IPS DF 6.9 (cell line): ENCODE results near the gene ZNF691.

ENCODE experiments used
- DNase-seq: peaks from one replicate; pipeline ENCODE4 v3.0.0-alpha.2; 2013; ENCODE audit warnings: low read depth, low spot score
- H3K27ac ChIP-seq: one replicate; pipeline ENCODE4 v1.5.1; 2013; ENCODE audit warnings: low read length, control low read depth
- H3K27me3 ChIP-seq: 2 replicates; pipeline ENCODE4 v1.6.1; 2013; ENCODE audit warnings: mild to moderate bottlenecking, low read length; ENCODE audit not compliant: control insufficient read depth, insufficient read depth
- H3K36me3 ChIP-seq: 2 replicates; pipeline ENCODE4 v1.6.1; 2013; ENCODE audit warnings: low read length; ENCODE audit not compliant: control insufficient read depth, insufficient read depth
- H3K4me1 ChIP-seq: 2 replicates; pipeline ENCODE4 v1.6.1; 2013; ENCODE audit warnings: low read length; ENCODE audit not compliant: control insufficient read depth, insufficient read depth
- H3K4me3 ChIP-seq: 2 replicates; pipeline ENCODE4 v1.5.1; 2013; ENCODE audit warnings: mild to moderate bottlenecking, low read length
- H3K9me3 ChIP-seq: 2 replicates; pipeline ENCODE4 v1.6.1; 2013; ENCODE audit warnings: low read length, inconsistent platforms; ENCODE audit not compliant: control insufficient read depth, insufficient read depth
- WGBS: extraction: QIAGEN DNeasy Blood & Tissue Kit; methylation state at CpG from one replicate; pipeline ENCODE4 v1.1.7; 2013; ENCODE audit warnings: mixed read lengths, missing lambda C conversion rate; ENCODE audit not compliant: insufficient read length, insufficient coverage; 5-methylcytosine and 5-hydroxymethylcytosine counted together

Gene ZNF691

DNA sequence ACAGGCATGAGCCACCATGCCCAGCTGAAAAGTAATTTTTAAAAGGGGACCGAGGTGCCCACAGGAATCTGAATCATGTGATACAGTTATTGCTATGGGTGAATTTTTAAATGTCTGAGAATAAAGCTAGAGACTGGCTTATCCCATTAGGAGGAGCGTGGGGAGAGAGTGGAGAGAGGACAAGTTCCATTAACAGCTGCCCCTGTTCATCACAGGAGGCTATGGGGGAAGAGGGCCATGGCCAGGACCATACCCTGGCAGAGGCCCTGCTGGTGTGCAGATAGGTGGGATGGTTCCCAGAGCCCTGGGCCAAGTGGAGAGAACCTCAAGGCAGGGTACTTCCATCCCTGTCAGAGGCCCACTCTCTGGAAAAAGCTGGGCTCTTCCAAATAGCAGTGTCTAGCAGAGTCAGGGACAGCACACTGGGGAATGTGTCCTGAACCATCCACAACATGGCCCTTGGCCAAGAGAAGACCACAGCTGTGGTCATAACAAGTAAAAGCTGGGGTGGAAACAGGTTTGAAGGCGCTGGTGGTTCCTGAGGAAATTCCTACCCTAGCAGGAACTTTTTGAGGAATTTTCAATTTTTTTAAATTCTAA lies 13.7 kb upstream of the ZNF691 start:
- Histone ChIP-seq H3K27ac (no peak overlapping the region), H3K4me3 (no peak overlapping the region), H3K36me3 (no peaks in the 10 kb centered on the region), H3K27me3 (no peaks in the 10 kb centered on the region), H3K4me1 (no peaks in the 10 kb centered on the region), H3K9me3 (no peaks in the 10 kb centered on the region)
- no CpG with 5 or more reads among the region's 3 CpGs for WGBS
- DNase-seq: no peak

DNA sequence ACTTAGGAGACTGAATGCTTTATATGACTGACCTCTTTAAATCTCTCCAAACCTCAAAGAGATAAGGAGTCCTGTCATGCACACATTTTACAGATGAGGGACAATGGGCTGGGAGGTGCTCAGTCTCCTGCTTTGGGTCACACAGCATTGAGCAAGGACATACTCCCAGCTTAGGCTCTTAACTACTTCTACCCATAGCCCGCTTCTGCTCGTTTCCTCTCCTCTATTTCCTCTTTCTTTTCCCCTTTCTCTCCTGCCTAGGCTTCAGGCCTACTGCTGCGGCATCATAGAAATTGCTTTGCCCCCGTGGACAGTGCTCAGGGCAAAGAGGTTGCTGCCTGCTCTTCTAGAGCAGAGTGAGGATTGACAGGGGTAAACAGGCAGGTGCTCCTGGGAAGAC lies 12.4 kb upstream of the ZNF691 start:
- H3K4me1 ChIP-seq: no peaks in the 10 kb centered on the region
- no peaks in the 10 kb centered on the region for H3K27me3 ChIP-seq
- no peak overlapping the region for H3K27ac ChIP-seq
- H3K9me3 ChIP-seq: no peaks in the 10 kb centered on the region
- H3K36me3 ChIP-seq: no peaks in the 10 kb centered on the region
- WGBS: no CpG with 5 or more reads among the region's 4 CpGs
- no peak overlapping the region for H3K4me3 ChIP-seq
- no peak for DNase-seq

DNA sequence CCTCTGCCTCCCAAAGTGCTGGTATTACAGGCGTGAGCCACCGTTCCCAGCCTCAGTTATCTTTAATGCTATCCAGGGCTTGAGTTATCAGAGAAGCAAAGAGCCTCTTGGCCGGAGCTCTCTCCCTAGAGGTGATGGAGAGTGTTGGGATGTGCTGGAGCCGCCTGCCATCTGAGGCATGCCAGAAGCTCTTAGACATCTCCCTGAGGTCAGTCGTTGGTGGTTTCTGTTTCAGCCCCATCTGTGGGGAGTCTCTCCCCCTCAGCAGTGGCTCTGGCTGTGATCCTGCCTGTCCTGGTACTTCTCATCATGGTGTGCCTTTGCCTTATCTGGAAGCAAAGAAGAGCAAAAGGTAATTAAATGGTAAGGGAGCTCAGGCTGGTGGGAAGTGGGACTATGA lies 11.6 kb upstream of the ZNF691 start:
- no peaks in the 10 kb centered on the region for H3K27me3 ChIP-seq
- no peak overlapping the region for H3K4me3 ChIP-seq
- no peaks in the 10 kb centered on the region for H3K9me3 ChIP-seq
- WGBS: no CpG with 5 or more reads among the region's 5 CpGs
- no peaks in the 10 kb centered on the region for H3K4me1 ChIP-seq
- DNase-seq: no peak
- no peaks in the 10 kb centered on the region for H3K36me3 ChIP-seq
- H3K27ac ChIP-seq: no peak overlapping the region

DNA sequence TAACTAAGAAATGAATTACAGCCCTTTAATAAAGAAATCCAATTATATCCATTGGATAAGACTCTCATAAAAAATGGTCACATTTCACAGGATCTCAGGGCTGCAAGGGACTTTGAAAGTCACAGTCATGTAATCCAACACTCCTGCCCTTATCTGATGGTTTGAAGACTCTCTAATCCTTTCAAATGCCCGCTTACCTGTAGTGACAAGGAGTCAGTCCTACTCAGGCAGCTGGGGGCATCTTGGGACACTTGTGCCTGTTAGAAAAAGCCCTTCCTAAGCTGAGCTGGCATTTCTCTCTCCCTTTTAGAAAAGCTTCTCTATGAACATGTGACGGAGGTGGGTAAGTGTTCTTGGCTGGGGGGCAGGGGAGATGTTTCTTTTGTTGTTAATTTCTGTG lies 11.0 kb upstream of the ZNF691 start:
- Histone ChIP-seq H3K27ac (no peak overlapping the region), H3K4me3 (no peak overlapping the region), H3K36me3 (no peaks in the 10 kb centered on the region), H3K27me3 (no peaks in the 10 kb centered on the region), H3K4me1 (no peaks in the 10 kb centered on the region), H3K9me3 (no peaks in the 10 kb centered on the region)
- WGBS: no CpG with 5 or more reads among the region's 2 CpGs
- DNase-seq: no peak

DNA sequence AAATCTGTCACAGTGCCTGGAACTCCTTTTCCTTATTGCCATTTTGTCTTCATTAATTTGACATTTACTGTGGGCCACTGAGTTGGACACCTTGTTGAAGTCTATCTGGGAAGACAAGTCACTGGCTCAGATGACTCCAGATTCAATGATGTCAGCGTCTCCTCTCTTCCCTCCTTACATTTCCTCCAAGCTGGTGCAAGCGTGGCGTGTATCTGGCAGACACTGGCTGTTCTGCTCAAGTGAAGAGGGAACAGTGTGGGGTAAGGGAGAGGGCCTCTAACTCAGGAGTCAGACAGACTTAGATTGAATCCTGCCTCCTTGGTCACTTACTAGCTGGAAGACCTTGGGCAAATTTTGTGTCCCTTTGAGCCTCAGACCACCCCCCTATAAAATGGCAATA lies 8.7 kb upstream of the ZNF691 start:
- Histone ChIP-seq H3K4me1 (no peaks in the 10 kb centered on the region), H3K27me3 (no peaks in the 10 kb centered on the region), H3K27ac (no peak overlapping the region), H3K9me3 (no peaks in the 10 kb centered on the region), H3K36me3 (no peaks in the 10 kb centered on the region), H3K4me3 (no peak overlapping the region)
- no peak for DNase-seq
- WGBS: no CpG with 5 or more reads among the region's 3 CpGs

DNA sequence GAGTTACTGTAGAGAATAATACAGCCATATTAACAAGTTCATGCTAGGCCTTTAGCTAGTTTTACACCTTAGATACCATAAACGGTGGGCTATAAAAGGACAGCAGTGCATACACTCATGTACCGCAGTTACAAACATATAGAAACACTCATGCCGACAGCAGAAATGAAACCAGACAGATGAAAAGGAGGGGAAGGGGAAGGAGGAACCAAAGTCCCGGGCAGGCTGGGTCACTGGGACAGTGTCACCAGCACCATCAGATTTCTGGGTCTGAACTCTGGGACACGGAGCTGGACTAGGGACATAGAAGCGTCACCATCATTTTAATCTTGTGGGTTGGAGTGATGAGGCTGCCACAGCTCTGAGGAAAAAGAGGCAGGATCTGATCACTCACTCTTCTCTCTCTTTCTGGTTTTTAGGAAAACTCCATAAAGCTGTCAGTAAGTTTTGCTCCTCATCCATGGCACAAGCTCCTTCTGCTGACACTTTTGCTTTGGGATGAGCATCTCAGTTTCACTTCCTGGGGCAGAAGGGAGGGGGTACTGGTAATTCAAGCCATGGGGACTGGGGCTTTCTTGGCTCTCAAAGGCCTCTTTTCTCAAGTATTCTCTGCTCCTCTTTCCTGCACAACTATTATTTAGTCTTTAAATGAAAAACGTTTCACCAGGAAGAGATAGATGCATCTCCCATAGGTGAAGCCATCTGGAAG lies 7.8 kb upstream of the ZNF691 start:
- no peaks in the 10 kb centered on the region for H3K27me3 ChIP-seq
- WGBS: no CpG with 5 or more reads among the region's 7 CpGs
- H3K9me3 ChIP-seq: no peaks in the 10 kb centered on the region
- H3K4me3 ChIP-seq: no peak overlapping the region
- H3K4me1 ChIP-seq: no peaks in the 10 kb centered on the region
- DNase-seq: no peak
- H3K27ac ChIP-seq: no peak overlapping the region
- no peaks in the 10 kb centered on the region for H3K36me3 ChIP-seq

DNA sequence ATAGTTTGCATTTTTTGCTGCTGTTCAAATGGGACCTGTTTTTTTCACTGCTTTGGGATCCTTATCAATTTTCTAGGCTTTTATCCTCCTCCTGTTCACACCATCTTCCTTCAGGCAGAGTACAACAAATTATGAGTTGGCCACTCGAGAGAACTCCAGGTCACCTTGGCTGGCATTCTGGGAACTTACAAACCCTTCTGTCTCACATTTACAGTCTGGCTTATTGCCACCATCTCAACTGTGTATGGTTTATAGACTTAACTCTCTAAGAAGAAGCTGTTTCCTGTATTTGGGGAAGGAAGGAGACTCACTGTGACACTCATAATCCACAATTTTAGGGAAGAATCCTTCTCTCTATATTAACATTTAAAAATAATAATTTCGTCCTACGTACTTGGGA lies 5.4 kb upstream of the ZNF691 start:
- no peaks in the 10 kb centered on the region for H3K9me3 ChIP-seq
- H3K27me3 ChIP-seq: no peaks in the 10 kb centered on the region
- no peak overlapping the region for H3K27ac ChIP-seq
- H3K36me3 ChIP-seq: no peaks in the 10 kb centered on the region
- H3K4me3 ChIP-seq: no peak overlapping the region
- no peak for DNase-seq
- no peaks in the 10 kb centered on the region for H3K4me1 ChIP-seq
- no CpG with 5 or more reads among the region's 3 CpGs for WGBS

DNA sequence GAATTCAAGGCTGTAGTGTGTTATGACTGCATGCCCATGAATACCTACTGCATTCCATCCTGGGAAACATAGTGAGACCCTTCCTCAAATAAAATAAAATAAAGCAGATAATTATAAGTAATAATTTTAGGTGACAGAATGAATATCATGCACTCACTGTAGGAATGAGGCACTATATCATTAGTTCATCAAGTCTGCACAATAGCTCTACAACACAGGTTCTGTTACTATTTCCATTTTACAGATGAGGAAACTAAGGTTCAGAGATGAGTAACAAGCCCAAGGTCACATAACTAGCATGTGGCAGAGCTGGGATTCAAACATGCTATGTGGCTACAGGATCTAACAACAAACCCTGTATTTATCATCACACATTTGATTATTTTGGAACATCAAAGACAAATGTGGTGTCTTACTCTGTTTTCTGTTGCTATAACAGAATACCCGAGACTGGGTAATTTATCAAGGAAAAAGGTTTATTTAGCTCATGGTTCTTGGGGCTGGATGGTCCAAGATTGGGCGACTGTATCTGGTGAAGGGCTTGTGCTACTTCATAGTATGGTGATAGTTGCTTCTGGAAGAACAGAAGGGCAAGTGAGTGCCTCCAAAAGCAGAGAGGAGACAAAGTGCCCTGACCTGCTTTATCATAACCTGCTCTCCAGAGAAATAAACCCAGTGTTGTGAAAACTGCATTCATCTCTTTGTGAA lies 4.8 kb upstream of the ZNF691 start:
- no peaks in the 10 kb centered on the region for H3K9me3 ChIP-seq
- H3K4me1 ChIP-seq: no peaks in the 10 kb centered on the region
- no CpG with 5 or more reads among the region's 2 CpGs for WGBS
- H3K36me3 ChIP-seq: no peaks in the 10 kb centered on the region
- DNase-seq: no peak
- H3K27ac ChIP-seq: no peak overlapping the region
- no peak overlapping the region for H3K4me3 ChIP-seq
- H3K27me3 ChIP-seq: no peaks in the 10 kb centered on the region

DNA sequence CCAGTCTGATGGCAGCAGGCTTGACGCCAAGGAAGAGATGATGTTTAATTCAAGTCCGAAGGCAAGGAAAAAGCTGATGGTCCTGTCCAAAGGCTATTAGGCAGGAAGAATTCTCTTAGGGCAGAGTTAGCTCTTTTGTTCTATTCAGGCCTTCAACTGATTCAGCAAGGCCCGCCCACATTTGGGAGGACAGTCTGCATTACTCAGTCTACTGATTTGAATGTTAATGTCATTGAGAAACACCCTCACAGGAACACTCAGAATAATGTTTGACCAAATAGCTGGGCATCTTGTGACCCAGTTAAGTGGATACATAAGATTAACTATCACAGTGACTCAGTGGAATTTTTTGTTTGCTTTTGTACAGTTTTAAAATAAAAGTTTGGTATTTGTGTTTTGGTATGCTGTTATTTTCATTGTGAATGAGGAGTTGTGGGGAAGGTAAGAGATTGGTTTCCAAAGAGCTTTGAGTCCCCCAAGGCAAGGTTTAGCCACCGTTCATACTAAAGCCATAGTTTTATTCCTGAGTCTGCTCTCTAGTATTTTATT lies 1.7 kb upstream of the ZNF691 start:
- Histone ChIP-seq H3K27ac (no peak overlapping the region), H3K36me3 (no peaks in the 10 kb centered on the region), H3K9me3 (no peaks in the 10 kb centered on the region), H3K4me3 (no peak overlapping the region), H3K4me1 (peaks cover 2% of the 10 kb centered on the region; the same call in 1 of the 2 replicates), H3K27me3 (no peaks in the 10 kb centered on the region)
- DNase-seq: no peak
- no CpG with 5 or more reads among the region's 4 CpGs for WGBS

DNA sequence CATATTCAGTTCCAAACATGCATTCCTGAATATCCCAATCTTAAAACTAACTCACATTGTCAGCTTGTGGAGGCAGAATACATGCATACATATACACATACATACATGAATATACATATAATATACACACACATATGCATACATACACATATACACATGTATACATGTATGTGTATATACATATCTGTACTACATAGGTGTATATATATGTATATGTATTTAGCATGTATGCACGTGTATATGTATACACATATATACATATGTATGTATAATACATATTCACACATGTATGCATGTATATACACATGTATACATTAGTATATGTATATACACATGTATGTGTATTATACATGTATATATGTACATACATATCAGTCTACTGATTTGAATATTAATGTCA lies 1.2 kb upstream of the ZNF691 start:
- no peak for DNase-seq
- H3K27me3 ChIP-seq: no peaks in the 10 kb centered on the region
- no peak overlapping the region for H3K4me3 ChIP-seq
- no peak overlapping the region for H3K27ac ChIP-seq
- no CpG with 5 or more reads among the region's 1 CpG for WGBS
- peaks cover 2% of the 10 kb centered on the region; the same call in 1 of the 2 replicates for H3K4me1 ChIP-seq
- H3K9me3 ChIP-seq: no peaks in the 10 kb centered on the region
- H3K36me3 ChIP-seq: no peaks in the 10 kb centered on the region
